Ectodermal cell (in vitro differentiated cells): Measurements from ENCODE around the gene KRT13.

Experiments
- H3K27ac ChIP-seq: 2 replicates; pipeline ENCODE4 v1.7.0; 2013; ENCODE audit warnings: mild to moderate bottlenecking, low read depth, low read length; ENCODE audit not compliant: insufficient read depth, poor library complexity, severe bottlenecking
- H3K27me3 ChIP-seq: 2 replicates; pipeline ENCODE4 v1.7.0; 2013; ENCODE audit warnings: mild to moderate bottlenecking, low read length; ENCODE audit not compliant: insufficient read depth, control insufficient read depth, poor library complexity, severe bottlenecking
- H3K36me3 ChIP-seq: one replicate; pipeline ENCODE4 v1.7.0; 2013; ENCODE audit warnings: low read length; ENCODE audit not compliant: control insufficient read depth, insufficient read depth
- H3K4me1 ChIP-seq: one replicate; pipeline ENCODE4 v1.7.0; 2013; ENCODE audit warnings: low read length; ENCODE audit not compliant: control insufficient read depth, insufficient read depth
- H3K4me3 ChIP-seq: 2 replicates; pipeline ENCODE4 v1.7.0; 2013; ENCODE audit warnings: low read depth, low read length, control low read depth; ENCODE audit not compliant: insufficient read depth
- H3K9me3 ChIP-seq: 2 replicates; pipeline ENCODE4 v1.7.0; 2013; ENCODE audit warnings: mild to moderate bottlenecking, low read length, moderate library complexity; ENCODE audit not compliant: control insufficient read depth
- WGBS, 2 experiments: methylation state at CpG; one replicate each; pipeline ENCODE4 v1.1.7; 2013; ENCODE audit warnings: missing lambda C conversion rate in 2 of 2; 5-methylcytosine and 5-hydroxymethylcytosine counted together

The KRT13 gene

DNA sequence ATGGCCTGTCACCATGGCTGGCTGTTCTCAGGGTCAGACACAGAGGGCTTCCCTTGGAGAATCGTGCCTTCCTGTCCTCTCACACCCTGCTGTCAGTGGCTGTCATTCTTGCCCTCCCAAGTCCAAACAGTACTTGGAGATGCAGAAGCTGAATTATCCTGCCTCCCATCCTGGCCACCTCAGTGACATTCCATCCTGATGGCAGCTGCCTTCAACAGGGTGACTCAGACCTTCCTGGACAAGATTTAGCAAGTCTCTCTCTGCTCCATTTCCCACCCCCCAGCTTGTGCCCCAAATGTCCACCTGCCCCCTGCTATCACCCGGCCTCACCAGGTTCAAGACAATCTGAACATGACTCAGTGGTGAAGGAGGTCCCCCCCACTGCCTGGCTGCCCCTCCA, 10.9 kb downstream of the KRT13 start:
- H3K4me3 ChIP-seq: no peak overlapping the region
- no peaks in the 10 kb centered on the region for H3K9me3 ChIP-seq
- H3K4me1 ChIP-seq: no peaks in the 10 kb centered on the region
- H3K36me3 ChIP-seq: no peaks in the 10 kb centered on the region
- WGBS, 2 experiments: 73 to 85% methylated on average over 2 of the region's 2 CpGs
- H3K27me3 ChIP-seq: no peaks in the 10 kb centered on the region
- H3K27ac ChIP-seq: no peak overlapping the region

DNA sequence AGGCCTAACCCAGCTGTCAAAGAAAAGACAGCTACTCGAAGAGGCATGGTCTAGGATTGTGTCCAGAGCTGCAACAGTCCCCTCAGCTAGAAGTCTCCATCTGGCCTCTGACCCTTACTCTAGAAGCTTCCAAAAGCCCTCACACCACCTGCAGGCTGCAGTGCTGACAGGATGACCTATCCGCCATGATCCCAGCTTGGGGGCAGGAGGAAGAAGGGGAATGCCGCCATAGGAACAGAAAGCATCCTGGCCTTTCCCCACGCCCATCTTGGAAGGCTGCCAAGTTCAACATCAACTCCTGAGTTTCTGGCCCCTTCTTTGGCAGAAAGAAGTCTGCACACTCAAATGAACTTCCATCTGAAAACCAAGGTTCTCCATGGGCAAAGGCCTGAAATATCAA, 12.6 kb downstream of the KRT13 start:
- Histone ChIP-seq H3K4me3 (no peak overlapping the region), H3K27ac (no peak overlapping the region), H3K27me3 (no peaks in the 10 kb centered on the region), H3K36me3 (no peaks in the 10 kb centered on the region), H3K4me1 (no peaks in the 10 kb centered on the region), H3K9me3 (no peaks in the 10 kb centered on the region)
- WGBS, 2 experiments: 91% methylated on average over 4 of the region's 4 CpGs

DNA sequence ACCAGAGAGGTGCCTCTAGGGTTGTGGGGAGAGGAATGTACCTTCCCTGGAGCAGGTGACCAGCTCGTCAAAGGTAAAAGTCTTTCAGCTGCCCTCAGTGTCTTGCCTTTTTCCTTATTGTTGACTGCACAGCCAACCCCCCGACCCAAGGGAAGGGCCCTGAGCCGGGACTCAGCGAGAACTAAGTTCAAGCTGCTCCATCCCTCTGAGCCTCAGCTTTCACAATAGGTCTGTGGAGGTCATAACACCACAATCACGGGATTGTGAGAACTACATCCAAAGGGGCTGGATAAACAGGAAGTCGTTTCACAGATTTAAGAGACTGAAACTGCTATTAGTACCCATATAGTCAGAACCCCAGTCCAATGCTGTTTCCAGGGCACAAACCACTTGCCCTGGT, 13.1 kb downstream of the KRT13 start:
- no peak overlapping the region for H3K4me3 ChIP-seq
- no peak overlapping the region for H3K27ac ChIP-seq
- H3K36me3 ChIP-seq: no peaks in the 10 kb centered on the region
- H3K4me1 ChIP-seq: no peaks in the 10 kb centered on the region
- no peaks in the 10 kb centered on the region for H3K27me3 ChIP-seq
- 92 to 93% methylated on average over 6 of the region's 6 CpGs for WGBS, 2 experiments
- H3K9me3 ChIP-seq: no peaks in the 10 kb centered on the region

DNA sequence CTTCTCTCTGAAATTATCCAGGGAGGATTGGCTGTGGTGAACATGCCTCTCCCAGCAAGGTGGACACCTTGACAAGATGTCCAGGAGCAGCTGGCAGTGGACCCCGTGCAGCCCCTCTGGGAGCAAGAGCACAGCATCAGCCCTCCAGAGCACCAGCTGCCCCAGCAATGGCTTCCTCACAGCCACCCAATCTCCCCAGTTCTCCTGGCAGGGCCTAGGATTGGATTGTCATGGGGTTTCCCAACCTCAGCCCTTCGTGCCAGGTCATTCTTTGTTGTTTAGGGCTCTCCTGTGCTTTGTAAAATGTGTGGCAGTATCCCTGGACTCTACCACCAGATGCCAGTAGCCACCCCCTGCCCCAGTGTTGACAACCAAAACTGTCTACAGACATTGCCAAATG, 13.9 kb downstream of the KRT13 start:
- 70 to 81% methylated on average over 2 of the region's 2 CpGs for WGBS, 2 experiments

DNA sequence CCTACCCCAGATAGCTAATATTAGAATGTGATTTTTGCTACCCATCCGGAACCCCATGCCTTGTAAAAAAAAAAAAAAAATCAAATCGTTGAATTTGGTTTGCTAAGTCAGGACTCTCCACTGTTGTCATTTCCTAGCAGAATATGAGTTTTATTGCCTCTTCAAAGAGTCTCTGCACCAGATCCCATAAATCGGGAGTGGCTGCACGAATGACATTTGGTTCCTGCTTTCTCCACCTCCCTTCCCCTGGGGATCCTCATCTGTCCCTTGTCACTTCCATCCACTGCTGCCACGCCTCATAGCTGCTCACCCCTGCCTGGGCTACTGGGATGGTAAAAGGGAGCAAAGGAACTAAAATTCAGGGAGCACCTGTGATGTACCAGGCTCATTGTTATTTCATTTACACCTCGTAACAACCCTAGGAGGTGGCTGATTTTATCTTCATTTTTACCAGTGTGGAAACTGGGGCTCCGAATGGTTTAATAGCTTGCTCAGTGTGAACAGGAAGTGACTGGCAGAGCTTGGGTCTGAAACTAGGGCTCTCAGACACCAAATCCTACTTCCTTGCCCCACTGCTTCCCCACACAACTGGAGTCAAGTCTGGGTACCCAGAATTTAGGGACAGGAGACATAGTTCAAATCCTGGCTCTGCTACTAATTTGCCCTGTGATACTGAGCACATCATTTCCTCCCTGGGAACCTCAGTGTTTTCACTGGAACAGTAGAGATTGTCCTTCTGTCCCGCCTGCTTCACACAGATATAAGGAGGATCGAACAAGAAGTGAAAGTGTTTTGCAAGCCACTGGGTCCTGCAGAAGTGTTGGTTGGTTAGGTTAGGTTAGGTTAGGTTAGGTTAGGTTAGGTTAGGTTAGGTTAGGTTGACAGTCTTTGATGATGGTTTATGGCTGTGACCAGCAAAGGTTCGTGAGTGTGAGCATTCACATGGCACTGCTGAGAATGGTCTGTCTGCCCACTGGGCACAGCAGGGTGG, 15.1 kb downstream of the KRT13 start:
- H3K27me3 ChIP-seq: no peaks in the 10 kb centered on the region
- H3K9me3 ChIP-seq: no peaks in the 10 kb centered on the region
- H3K27ac ChIP-seq: no peak overlapping the region
- 88 to 92% methylated on average over 10 of the region's 10 CpGs for WGBS, 2 experiments
- no peaks in the 10 kb centered on the region for H3K4me1 ChIP-seq
- no peak overlapping the region for H3K4me3 ChIP-seq
- no peaks in the 10 kb centered on the region for H3K36me3 ChIP-seq

More for the DNA sequence above, 13.9 kb downstream of the KRT13 start:
- no peak overlapping the region for H3K4me3 ChIP-seq
- no peaks in the 10 kb centered on the region for H3K4me1 ChIP-seq
- no peaks in the 10 kb centered on the region for H3K27me3 ChIP-seq
- no peaks in the 10 kb centered on the region for H3K36me3 ChIP-seq
- no peak overlapping the region for H3K27ac ChIP-seq
- no peaks in the 10 kb centered on the region for H3K9me3 ChIP-seq

DNA sequence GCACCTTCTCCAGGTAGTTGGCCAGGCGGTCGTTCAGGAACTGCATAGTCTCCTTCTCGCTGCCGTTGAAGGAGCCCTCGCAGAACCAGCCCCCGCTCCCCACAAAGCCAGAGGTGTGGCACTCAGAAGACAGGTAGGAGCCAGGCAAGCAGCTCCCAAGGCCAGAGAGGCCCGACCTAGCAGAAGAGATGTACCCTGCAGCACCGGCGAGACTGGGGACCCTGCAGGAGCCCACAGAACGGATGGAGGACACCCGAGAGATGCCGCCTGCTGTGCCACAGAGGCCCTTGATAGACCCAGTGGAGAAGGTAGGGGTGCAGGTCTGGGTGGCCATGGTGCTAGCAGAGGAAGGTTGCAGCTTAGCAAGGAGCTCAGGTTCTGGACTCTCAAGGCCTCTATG, 15.9 kb downstream of the KRT13 start, which contains the start of gene KRT36:
TSS of gene KRT36 (minus strand) at position 380 of the 400 bp plus-strand sequence. CDS start at position 334, 46 bp downstream.
- 95 to 96% methylated on average over 12 of the region's 12 CpGs for WGBS, 2 experiments
- Histone ChIP-seq H3K4me1 (peaks cover 2% of the 10 kb centered on the region), H3K27ac (no peak within 1 kb of the TSS), H3K27me3 (no peaks in the 10 kb centered on the region), H3K4me3 (no peak within 1 kb of the TSS), H3K36me3 (no peaks in the 10 kb centered on the region), H3K9me3 (no peaks in the 10 kb centered on the region)

DNA sequence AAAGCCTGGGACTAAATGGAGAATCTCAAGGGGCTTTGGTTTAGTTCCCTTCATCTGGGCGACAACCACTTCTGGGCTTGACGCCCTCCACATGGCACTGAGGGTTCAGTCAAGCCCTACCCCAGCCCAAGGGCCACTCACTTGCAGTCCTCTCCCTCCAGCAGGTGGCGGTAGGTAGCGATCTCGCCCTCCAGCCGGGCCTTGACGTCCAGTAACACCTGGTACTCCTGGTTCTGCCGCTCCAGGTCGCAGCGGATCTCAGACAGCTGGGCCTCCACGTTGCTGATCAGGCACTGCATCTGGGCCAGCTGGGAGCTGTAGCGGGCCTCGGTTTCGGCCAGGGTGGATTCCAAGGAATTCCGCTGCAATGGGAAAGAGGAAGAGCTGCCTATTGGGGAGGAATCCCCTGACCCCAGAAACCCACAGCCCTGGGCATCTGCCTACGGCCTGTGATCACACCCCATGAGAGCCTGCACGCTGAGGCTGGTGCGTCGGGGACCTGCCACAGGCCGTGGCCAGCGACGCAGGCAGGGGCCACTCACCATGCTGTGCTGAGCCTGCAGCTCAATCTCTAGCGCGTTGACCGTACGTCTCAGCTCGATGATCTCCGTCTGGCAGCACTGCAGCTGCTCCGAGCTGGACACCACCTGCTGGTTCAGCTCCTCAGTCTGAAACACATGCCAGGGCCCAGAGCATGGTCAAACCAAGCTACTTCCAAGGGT, 18.4 kb downstream of the KRT13 start:
- no peak overlapping the region for H3K4me3 ChIP-seq
- no peaks in the 10 kb centered on the region for H3K36me3 ChIP-seq
- peaks cover 4% of the 10 kb centered on the region for H3K4me1 ChIP-seq
- WGBS, 2 experiments: 71% methylated on average over 29 of the region's 29 CpGs
- H3K27me3 ChIP-seq: no peaks in the 10 kb centered on the region
- H3K27ac ChIP-seq: no peak overlapping the region
- H3K9me3 ChIP-seq: no peaks in the 10 kb centered on the region

DNA sequence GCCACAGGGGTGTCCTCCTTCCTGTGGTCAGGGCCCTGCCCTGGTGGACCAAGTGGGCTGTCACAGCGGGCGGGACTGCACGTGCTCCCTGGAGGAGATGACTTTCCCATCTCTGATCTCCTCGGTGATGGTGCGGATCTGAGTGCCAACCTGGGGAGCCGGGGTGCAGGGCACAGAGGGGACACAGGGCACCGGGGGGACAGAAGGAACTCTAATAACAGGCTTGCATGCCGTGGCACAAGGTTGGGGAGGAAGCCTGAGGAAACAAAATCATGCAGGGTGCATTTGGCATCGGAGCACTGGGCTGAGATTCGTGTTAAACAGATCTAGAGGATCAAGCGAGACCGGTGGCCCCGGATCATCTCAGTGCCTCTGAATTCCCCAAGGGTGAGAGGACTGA, 19.1 kb downstream of the KRT13 start:
- H3K27me3 ChIP-seq: no peaks in the 10 kb centered on the region
- peaks cover 4% of the 10 kb centered on the region for H3K4me1 ChIP-seq
- H3K36me3 ChIP-seq: no peaks in the 10 kb centered on the region
- H3K4me3 ChIP-seq: no peak overlapping the region
- no peaks in the 10 kb centered on the region for H3K9me3 ChIP-seq
- WGBS, 2 experiments: 95% methylated on average over 13 of the region's 13 CpGs
- no peak overlapping the region for H3K27ac ChIP-seq

DNA sequence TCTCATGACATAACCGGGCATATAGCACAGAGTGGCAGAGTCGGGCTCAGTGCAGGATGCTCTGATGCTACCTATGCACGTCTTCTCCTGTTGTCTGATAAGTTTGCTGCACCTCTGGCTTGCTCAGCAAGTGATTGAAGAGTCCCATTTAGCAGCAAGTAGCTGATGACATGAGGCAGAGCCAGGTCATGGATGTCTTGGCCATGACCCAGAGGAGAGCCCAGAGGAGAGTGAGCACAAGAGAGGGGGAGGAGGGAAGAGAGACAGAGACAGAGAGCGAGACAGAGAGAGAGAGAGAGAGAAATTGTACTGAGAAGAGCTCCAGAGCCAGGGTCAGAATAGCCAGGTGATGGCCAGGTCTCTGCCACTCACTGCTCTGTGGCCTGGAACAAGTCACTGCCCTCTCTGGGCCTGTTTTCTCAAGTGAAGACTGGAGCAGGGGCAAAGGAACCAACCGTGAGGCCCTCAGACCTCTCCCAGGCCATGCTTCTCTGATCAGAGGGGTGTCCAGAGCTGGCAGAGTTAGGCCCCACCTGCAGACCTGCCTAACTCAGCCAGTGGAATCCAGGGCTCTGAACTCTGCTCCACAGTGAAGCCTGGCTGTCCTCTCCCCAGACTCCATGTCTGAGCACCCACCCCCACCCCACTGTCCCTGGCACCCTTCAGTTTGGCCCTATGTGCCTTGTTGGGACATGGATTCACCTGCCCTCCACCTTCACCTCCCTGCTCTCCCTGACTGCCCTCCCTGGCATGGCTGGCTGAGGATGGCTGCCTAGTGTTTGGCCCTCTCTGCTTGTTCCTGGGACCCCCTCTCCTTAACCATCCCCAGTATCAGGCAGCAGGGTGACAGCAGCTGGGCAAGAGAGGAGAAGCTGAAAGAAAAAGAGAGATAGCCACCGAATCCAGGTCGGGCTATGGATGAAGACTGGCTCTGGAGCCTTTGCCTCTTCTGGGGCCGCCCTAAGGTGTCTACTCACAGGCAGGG, 20.2 kb downstream of the KRT13 start:
- no peaks in the 10 kb centered on the region for H3K27me3 ChIP-seq
- no peak overlapping the region for H3K4me3 ChIP-seq
- peaks cover 4% of the 10 kb centered on the region for H3K4me1 ChIP-seq
- WGBS, 2 experiments: 92 to 94% methylated on average over 8 of the region's 8 CpGs
- H3K36me3 ChIP-seq: no peaks in the 10 kb centered on the region
- H3K27ac ChIP-seq: no peak overlapping the region
- no peaks in the 10 kb centered on the region for H3K9me3 ChIP-seq
